RWPE1 (cell line): ENCODE measurements around the gene STARD13.

Experiments
- CTCF ChIA-PET: fragments of 350-600 bp; sonication (Branson Sonifier 250); formaldehyde crosslinking; extraction: SDS; loops from one replicate; lab custom pipeline; 2021; lab: Yijun Ruan, JAX
- POLR2A ChIA-PET: fragments of 400-600 bp; formaldehyde crosslinking; extraction: SDS; loops from one replicate; lab custom pipeline; 2020; ENCODE audit warnings: antibody characterized with exemption; ENCODE audit not compliant: low non-redundant PET; lab: Yijun Ruan, JAX
- DNase-seq: peaks from one replicate; pipeline ENCODE4 v3.0.0; 2012; ENCODE audit warnings: low spot score
- H3K27ac ChIP-seq: fragments of 450-650 bp; 2 replicates; pipeline ENCODE4 v1.5.1; 2017
- TF ChIP-seq, protein P1 (sequence below): fragments of 450-650 bp; conservative IDR thresholded peaks from 2 replicates; pipeline ENCODE4 v1.5.1; 2017; ENCODE audit warnings: low read depth, mild to moderate bottlenecking

Gene STARD13

DNA sequence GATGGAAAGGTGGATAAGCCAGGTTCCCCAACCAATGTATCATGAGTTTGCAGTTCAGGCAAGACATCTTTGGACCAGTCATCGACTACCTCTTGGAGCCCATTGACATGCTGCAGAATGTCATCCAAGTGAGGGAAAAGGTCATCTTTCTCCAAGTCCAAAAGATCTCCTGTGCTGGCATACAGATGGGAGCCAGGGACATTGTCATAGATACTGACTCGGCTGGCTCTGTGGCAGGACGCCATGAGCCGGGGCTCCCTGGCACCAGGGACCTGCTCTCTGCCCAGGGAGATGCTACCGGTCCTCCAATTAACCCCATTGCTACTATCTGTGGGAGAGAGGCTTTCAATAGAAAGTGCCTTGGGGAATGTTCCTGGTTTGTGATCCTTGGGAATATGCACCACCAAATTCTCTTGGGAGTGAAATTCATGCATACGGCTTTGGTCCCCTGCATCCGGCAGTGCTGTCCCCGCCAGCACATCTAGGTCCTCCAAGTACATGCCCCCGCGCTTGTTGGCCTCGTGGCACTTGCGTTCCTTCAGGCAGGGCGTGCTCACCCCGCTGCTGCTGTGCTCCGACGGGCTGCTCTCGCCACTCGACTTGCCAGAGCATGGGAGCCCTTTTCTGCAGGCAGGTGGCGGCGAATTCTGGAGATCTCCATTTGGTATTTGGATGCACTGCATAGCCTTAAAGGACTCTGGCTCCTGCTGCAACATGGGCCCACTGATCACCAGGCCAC lies 156.3 kb downstream of the STARD13 start:
- POLR2A ChIA-PET = no interaction called here

DNA sequence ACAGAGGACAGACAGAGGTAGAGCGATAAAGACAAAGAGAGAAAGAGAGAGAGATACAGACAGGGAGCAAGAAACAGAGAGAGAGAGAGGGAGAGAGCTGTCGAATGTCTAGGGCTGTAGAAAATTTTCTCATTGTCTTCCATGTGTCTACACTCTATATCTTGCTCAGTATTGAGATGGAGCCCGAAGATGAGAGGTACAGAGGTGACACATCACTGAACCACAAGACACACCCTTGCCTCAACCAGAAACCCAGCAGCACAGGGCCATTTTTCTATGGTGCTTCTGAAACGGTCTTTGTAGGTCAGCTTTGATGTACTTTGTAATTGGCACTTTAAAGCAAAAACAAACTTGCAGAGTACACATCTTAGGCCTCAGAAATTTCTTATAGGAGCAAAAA lies 157.4 kb downstream of the STARD13 start:
- ChIA-PET POLR2A (no interaction called here), CTCF (no interaction called here)
- H3K27ac ChIP-seq = no peak overlapping the region
- DNase-seq = no peak
- TF ChIP-seq, protein P1, sequence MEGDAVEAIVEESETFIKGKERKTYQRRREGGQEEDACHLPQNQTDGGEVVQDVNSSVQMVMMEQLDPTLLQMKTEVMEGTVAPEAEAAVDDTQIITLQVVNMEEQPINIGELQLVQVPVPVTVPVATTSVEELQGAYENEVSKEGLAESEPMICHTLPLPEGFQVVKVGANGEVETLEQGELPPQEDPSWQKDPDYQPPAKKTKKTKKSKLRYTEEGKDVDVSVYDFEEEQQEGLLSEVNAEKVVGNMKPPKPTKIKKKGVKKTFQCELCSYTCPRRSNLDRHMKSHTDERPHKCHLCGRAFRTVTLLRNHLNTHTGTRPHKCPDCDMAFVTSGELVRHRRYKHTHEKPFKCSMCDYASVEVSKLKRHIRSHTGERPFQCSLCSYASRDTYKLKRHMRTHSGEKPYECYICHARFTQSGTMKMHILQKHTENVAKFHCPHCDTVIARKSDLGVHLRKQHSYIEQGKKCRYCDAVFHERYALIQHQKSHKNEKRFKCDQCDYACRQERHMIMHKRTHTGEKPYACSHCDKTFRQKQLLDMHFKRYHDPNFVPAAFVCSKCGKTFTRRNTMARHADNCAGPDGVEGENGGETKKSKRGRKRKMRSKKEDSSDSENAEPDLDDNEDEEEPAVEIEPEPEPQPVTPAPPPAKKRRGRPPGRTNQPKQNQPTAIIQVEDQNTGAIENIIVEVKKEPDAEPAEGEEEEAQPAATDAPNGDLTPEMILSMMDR = no peak

More for the DNA sequence above, 156.3 kb downstream of the STARD13 start:
- CTCF ChIA-PET = no interaction called here
- DNase-seq = no peak
- H3K27ac ChIP-seq = no peak overlapping the region
- TF ChIP-seq, protein P1 = no peak

DNA sequence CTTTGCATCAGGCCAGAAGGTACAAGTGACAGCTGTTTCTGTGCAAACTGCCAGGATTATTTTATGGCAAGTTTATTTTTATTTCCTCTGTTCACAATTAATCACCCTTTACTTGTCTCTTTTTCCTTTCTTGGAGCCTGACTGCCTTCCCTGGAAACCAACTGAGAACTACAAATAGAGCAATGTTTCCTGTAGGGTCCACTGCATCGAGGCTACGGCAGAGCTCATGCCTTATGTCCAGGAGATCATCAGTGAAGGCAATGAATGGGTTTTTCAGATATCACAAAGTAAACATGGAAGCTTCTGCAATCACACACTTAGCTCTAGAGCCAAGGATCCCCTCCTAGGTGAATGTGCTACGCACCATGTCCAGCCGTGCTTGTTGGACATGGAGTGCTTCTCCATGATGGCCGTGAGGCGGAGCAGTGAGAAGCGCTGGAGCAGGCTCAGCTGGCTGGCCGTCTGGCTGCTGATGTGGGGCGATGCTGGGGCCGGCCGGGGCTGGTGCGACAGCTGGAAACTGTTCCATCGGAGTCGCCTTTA lies 158.5 kb downstream of the STARD13 start:
- CTCF ChIA-PET = interaction anchor here (0.7 kb wide), 1 partner anchor 68 kb away, joined by 4 read pairs; no protein-coding TSS in a partner anchor
- POLR2A ChIA-PET = no interaction called here
- DNase-seq = no peak
- TF ChIP-seq, protein P1 = no peak
- peak overlapping the region; percentile 66 for H3K27ac ChIP-seq

DNA sequence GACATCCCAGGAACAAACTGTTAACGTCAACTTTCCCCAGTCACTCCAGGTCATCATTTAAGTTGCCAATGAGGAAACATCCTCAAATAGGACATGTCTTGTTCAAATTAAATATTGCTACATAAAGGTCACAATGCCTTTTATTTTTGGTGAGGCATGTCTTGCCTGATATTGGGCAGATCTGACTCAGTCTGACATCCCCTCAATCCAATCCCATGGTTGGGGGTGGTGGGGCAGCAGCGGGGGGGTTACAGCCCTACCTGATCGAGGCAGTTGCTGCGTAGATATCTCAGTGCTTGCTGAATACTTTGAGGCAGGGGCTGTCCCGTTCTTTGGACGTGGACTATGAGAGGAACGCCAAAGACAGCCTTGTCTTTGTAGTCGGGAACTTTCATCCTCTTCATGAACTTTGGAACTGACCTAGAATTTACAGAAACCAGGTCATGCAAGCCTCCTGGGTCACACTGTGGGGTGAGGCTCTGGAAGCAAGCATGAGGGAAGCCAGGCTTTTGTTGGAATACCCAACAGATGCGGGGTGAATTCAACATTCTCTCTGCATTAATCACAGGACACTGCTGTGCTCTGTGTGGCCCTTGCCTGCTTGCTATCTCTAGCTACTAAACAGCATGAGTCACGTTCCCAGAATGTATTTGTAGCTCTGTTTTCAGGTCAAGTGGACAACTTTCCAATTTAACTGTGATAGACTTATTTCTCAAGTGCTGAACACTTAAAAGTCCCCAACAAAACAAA lies 159.6 kb downstream of the STARD13 start:
- ChIA-PET CTCF (no interaction called here), POLR2A (no interaction called here)
- TF ChIP-seq, protein P1 = no peak
- peak; percentile 92 for DNase-seq
- peak overlapping the region; percentile 79 for H3K27ac ChIP-seq

DNA sequence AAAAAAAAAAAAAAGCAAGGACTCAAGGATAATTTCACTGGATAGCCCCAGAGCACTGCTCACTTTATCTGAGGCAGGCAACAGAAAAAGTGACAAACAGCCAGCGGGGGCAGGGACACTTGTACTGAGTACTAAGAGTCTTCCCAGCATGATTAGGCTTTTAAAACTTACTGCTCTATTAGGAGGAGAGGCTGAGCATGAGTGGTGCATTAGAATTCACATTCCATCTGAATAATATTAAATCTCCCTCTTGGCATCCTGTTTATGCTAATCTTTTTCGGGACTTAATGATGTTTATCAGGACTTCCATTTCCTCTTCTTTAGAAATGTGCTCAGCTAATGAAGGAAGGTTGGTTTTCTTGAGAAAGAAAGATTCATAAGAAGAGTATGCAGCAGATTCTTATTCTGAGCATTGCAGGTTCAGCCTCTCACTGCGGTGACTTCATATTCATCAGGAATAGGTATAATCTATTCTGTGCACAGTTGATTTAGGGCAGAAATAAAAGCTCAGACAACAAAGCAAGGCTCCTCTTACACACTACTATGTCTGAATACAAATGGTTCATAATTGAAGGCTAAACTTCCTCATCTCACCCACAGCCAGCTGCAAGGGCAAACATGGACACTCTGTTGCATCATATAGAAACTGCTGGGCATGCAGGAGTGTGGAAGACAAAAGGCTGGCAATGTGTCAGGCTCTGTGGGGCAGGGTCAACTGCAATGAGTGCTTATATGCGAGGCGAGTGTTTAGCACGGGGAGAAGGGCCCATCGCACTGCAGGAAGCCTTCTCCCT lies 162.3 kb downstream of the STARD13 start:
- H3K27ac ChIP-seq = no peak overlapping the region
- CTCF ChIA-PET = interaction anchor here (0.6 kb wide), 1 partner anchor 9 kb away, joined by 4 read pairs; no protein-coding TSS in a partner anchor
- POLR2A ChIA-PET = no interaction called here
- TF ChIP-seq, protein P1 = no peak
- DNase-seq = no peak
